HG03565 (cell line): ENCODE data around the gene MED25.
"Not testable (repeated sequence)": the region's sequence is repeated elsewhere in the genome, so short reads cannot be mapped to it uniquely, and the experiment has no call there.

Source experiments
- ATAC-seq: cut with Tn5 transposase; IDR thresholded peaks from one replicate; pipeline ENCODE4 v1.9.1; 2021; ENCODE audit warnings: mild to moderate bottlenecking, moderate library complexity; ENCODE audit not compliant: unreplicated experiment

Gene MED25

DNA sequence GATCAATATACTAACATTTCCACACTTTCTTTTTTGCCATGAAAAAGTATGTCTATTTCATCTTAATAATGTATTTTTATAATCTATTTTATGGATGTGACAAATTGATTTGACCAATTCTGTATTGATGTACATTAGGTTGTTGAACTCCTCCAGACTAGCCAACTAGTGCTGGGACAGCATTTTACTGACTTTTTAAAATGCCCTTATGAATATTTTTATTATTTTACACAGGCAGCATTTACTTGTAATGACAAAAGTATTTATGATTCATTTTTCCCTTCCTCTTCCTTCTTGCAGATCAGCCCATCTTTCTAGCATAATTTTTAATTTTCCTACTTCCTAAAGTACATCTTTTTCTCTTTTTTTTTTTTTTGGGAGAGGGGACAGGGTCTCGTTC, 4.1 kb upstream of the MED25 start:
- no peak for ATAC-seq

DNA sequence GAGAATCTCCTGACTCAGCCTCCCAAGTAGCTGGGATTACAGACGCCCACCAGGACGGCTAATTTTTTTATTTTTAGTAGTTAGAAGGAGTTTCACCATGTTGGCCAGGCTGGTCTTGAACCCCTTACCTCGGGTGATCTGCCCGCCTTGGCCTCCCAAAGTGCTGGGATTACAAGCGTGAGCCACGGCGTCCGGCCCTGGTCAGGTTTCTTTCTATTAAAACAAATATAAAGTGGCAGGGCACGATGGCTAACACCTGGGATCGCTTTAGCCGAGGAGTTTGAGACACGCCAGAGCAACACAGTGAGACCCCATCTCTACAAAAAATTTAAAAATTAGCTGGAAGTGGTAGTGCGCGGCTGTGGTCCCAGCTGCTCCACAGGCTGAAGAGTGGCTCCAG, 1.5 kb upstream of the MED25 start:
- no peak for ATAC-seq

DNA sequence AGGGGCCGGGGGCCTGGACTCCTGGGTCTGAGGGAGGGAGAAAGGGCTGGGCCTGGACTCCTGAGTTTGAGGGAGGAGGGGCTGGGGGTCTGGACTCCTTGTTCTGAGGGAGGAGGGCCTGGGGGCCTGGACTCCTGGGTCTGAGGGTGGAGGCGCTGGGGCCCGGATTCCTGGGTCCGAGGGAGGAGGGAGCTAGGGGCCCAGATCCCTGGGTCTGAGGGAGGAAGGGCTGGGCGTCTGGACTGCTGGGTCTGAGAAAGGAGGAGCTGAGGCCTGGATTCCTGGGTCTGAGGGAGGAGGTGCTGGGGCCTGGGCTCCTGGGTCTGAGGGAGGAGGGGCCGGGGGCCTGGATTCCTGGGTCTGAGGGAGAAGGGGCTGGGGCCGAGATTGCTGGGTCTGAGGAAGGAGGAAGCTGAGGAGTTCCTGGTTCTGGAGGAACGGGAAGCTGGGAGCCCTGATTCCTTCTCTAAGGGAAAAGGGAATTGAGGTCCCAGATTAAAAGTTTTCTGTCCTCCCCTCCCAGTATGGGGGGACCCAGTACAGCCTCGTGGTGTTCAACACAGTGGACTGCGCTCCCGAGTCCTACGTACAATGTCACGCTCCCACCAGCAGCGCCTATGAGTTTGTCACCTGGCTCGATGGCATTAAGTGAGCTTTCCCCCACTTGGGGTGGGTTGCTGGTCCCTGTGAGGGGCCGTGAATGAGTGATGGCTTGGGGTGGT, 721 bp downstream of the MED25 start:
- no peak for ATAC-seq

DNA sequence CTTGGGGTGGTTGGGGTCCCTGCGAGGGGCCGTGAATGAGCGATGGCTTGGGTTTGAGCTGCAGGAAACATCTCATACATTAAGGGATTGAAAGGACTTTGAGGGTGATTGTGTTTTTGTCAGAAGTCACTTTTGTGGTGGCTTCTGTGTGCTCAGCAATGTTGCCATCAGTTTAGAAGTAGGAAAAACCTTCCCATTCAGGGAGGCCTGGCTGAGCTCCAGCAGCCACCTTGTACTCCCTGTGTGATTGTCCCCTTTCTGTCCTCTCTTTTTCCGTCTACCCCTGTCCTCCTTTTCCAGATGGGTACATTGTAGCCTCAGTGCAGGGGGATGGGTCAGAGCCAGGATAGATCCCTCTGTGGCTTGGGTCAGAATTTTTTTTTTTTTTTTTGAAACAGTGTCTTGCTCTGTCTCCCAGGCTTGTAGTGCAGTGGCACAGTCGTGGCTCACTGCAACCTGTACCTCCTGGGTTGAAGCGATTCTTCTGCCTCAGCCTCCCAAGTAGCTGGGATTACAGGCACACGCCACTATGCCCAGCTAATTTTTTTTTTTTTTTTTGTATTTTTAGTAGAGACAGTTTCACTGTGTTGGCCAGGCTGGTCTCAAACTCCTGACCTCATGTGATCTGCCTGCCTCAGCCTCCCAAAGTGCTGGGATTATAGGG, 1.5 kb downstream of the MED25 start:
- not testable (repeated sequence) for ATAC-seq

DNA sequence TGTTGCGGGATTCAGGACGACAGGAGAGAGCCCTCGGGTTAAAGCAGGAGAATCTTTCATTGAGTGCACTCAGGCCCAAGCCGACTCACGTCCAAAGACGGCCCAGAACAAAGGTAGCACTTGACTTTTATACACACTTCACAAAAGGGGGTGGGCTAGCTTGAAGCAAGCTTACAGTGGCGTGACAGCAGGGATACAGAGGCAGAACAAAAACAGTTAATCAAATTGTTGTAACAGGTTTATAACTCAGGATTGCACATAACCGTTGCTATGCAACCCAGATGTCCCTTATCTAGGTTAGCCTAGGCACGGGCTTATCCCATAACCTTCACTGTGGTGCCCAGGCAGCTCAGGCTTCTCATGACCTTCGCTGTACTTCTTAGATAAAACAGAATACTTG, 2.0 kb downstream of the MED25 start:
- ATAC-seq = no peak

DNA sequence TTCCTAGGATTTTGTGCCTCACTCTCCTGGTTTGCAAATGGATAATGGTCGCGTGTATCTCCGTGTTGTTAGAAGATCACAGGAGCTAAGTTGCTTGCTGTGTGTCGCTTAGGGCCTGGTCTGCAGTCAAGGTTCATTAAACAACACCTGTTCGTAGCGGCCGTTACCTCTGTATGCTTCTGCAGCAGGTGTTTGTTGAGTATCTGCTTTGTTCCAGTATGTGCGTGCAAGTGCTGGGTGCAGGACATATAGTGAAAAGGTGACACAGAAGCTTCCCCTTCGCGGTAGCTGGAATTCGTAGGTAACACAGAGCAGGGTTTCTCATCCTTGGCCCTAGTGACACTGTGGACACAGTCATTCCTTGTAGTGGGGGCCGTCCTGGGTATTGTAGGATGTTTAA, 5.4 kb downstream of the MED25 start:
- no peak for ATAC-seq

DNA sequence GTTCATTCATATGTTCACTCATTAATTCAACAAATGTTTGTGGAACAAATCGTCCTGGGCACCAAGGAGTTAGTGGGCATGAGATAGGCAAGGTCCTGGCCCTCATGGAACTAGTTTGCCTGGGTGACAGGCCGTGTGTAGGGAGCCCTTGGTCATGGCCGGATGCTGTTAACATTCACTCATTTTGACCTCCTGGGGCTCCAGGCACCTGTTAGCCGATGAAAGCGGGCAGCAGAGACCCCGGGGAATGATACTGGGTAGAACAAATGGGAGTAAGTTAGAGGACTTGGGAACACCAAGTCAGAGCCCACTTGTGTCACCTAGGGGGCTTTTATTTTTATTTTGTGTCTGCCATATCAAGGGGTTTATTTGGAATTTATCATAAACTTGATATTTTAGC, 6.6 kb downstream of the MED25 start:
- ATAC-seq = no peak

DNA sequence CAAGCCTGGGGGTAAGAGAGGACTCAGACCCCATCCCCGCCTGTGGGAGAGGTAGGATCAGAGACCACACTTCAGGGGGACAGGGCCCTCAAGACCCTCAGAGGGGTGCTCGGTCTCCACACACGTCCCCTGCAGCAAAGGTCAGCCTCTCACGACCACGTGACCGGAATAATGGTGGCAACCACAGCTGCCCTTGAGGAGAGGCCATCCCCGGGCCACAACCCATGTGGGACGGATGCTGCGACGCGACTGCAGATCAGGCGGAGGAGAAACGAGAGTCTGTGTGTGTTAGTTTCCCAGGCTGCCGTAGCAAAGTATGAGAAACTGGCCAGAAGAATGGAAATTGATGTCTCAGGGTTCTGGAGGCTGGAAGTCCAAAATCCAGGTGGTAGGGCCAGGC, 8.9 kb downstream of the MED25 start:
- no peak for ATAC-seq

DNA sequence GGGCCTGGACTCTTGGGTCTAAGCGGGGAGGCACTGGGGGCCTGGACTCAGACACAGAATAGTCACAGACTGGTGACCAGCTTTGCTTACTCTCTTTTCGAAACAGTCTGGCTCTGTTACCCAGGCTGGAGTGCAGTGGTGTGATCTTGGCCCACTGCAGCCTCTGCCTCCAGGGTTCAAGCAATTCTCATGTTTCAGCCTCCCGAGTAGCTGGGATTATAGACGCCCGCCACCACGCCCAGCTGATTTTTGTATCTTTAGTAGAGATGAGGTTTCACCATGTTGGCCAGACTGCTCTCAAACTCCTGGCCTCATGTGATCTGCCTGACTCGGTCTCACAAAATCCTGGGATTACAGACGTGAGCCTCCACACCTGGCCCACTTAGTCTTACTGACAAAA, 11.1 kb downstream of the MED25 start:
- ATAC-seq = no peak

DNA sequence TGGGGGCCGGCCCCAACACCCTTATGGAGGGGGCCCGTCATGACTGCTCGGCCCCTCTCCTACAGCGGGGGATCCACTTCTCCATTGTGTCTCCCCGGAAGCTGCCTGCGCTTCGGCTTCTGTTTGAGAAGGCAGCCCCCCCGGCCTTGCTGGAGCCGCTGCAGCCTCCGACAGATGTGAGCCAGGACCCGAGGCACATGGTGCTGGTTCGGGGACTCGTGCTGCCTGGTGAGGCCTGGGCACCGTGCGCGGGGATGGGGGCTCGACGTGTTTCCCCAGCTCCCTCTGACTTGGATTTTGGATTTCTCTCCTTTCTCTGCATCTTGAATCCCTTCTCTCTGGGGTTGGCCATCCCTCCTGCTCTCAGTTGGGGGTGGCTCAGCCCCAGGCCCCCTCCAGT, 11.6 kb downstream of the MED25 start:
- ATAC-seq = no peak

DNA sequence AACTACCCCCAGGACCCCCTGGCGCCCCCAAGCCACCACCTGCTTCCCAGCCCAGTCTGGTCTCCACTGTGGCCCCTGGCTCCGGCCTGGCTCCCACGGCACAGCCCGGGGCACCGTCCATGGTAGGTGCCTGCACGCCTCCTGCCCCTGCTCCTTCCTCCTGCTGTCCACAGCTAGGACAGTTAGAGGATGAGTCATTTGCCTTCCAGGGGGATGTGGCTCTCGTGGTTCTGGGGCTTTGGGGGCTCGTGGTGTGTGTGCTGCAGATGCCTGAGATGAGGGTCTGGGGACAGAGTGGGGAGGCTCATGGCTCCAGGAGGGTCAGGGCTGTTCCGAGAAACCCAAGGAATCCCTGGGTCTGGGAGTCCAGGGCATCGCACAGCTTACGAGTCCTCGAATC, 12.7 kb downstream of the MED25 start:
- ATAC-seq = no peak

DNA sequence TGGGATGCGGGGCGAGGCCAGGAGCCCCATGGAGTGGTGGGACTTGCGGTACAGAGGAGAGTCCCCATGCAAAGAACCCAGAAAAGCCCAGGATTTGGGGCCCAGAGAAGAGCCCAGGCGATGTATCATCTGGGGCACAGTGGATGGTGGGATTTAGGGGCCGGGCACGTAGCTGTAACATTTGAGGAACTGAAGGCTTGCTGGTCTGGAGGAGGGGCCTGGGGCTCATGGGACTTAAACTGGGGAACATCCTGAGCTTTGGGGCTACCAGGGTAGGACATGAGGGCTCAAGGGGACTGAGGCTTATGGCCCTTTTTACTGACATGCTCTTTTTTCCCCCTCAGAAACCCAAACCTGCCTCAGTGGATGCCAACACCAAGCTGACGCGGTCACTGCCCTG, 13.5 kb downstream of the MED25 start:
- no peak for ATAC-seq

DNA sequence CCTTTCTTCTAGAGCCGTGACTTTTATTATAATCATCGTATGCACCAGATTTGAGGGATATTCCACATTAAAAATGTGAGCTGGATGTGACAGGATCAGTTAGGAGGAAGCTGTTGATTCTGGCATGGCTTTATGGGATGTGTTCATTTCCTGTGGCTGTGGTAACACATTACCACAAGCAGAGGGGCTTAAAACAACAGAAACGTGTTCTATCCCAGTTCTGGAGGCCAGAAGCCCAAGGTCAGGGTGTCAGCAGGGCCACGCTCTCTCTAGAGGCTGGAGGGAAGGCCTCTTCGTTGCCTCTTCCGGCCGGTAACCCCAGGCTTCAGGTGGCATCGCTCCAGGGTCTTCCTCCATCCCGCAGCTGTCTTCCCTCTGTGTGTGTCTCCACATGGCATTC, 14.5 kb downstream of the MED25 start:
- ATAC-seq = no peak

DNA sequence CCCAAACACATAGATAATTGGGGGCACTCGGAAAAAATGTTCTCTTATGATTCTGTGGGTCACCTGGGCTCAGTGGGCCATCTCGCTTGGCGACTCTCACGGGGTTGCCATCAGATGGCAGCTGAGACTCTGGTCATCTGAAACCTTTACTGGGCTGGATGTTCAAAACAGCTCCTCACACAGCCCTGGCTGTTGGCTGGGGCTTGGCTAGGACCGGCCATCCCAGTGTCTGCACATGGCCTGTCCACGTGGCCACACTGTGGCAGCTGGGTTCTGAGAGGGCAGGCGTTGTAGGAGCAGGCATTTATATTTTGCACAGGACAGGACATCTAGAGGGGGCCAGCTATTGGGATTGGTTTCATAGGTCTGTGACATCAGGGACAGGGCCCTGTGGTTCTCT, 15.5 kb downstream of the MED25 start:
- ATAC-seq = no peak

DNA sequence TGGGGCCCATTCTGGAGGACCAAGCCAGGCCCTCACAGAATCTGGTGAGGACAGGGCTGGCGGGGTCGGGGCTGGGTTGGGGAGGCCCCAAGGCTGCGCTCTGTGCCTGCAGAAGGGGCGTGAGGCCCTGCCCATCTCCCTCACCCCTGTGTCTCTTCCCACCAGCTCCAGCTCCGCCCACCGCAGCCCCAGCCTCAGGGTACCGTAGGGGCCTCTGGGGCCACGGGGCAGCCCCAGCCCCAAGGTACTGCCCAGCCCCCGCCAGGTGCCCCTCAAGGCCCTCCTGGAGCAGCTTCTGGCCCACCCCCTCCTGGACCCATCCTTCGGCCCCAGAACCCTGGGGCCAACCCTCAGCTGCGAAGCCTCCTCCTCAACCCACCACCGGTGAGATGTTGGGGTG, 17.5 kb downstream of the MED25 start:
- ATAC-seq = no peak

DNA sequence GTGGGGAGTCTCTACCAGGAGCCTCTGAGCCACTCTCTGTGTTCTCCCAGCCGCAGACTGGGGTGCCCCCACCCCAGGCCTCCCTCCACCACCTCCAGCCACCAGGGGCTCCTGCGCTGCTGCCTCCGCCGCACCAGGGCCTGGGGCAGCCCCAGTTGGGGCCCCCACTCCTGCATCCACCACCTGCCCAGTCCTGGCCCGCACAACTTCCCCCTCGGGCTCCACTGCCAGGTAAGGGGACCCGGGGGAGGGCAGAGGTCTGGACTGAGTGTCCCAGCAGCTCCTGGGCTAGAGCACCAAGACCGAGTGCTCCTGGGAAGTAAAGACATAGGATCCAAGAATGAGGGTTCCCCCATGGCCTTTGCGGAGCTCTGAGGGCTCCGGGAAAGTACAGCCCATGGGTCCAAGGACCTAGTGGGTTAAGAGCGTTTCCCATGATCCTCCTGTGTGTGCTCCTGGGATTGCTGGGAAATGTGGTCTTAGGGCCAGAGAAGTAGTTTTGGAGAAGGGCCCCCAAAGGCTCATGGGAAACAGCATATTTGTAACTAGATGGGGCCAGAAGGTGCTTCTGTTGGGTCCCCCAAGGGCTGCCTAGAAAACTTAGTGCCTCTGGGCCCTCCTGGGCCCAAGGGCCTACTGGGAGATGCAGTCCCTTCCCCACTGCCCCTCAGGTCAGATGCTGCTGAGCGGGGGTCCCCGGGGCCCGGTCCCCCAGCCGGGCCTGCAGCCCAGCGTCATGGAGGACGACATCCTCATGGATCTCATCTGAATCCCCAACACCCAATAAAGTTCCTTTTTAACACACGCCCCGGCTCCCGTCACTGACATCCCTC, 18.3 kb downstream of the MED25 start:
- no peak for ATAC-seq

DNA sequence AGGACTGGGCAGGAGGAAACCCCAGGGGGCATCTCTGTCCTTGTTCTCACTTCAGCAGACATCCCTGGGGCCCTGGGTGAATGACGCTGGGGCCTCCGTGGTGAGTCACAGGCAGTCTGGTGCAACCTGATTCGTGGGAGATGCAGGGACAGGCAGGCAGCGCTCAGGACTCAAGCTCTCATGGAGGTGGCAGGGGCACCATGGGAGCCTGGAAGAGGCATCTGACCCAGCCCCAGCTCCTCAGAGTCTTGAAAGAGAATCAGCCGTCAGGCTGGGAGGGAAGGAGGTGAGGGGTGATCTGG, 18.9 kb downstream of the MED25 start:
- no peak for ATAC-seq

DNA sequence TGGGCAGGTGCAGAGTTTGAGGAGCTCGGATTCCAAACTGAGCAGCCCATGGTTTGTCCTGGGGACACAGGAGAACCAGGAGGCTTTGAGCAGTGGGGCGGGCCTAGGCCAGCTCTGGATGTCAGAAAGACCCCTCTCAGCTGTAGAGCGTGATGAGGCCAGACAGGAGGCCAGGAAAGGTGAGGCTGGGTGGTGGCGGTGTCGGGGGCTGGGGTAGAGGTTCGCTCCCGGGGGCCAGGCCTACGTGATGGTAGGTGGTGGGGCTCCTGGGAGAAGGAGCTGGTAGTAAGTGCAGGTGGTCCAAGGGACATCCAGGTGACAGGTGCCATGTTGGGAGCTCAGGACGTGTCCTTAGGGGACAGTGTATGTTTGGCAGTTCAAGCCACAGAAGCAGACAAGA, 19.3 kb downstream of the MED25 start:
- no peak for ATAC-seq

DNA sequence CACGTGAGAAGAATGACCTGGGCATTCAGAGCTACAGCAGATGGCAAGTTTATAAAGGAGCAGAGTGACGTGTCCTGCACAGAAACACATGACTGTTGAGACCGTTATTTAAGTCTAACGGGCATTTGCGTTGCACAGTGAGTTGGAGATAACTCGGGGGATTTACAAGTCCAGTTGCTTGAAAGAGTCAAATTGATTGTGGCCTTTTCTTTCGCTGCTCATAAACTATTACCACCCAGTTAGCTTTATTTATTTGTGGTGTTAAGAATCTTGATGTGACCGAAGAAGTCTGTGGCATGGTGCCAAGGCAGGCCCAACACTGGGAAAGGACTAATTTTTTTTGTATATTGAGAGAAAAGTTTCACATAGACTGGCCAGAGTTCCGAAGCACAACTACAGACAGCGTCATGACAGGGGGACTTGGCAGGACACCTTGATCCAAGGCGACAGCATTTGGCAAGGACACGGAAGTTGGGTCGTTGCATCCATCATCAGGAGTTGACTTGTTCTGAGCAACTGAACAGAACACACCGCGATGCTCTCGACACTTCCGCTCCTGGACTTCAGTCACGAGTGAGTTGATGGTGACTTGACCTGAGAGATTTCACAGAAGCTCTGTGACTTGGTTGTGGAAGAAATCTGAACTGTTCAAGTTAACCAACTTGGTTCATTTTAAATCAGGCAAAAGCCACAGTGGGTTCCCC, 20.9 kb downstream of the MED25 start:
- no peak for ATAC-seq

DNA sequence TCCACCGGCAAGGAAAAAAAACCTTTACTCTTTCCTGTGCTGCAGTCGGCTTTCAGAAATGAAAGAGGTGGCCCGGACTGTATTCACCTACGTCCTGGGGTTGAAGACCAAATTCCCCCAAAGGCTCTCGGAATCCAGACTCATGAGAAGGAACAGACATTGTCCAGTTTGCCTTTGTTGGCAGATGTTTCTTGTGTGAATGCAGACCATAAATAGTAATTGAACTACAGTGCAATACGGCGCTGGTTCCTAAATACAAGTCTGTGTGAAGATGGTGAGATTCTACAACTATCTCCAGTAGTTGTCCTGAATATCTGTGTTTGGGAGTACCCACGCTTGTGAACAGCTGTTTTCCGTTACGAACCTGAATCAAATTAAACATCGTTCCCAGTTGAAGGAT, 21.6 kb downstream of the MED25 start:
- no peak for ATAC-seq

DNA sequence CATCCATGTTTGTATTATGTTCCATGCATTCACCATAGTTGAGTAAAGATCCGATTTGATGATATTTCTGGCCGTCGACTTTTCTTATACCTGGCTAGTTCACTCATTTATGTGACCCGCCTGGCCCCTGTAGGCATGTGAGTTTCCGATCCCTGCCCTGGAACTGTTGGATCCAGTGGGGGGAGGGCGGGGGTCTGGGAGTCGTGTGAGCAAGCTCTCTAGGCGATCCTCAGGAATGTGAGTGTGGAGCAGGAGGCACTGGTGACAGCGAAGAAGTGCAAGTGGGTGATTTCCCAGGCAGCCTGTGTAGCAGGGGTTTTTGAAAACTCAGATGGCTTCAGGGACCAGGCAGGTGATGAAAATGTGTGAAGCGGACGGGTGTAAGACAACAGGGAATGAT, 22.2 kb downstream of the MED25 start:
- ATAC-seq = no peak
